Body of pancreas (tissue), 4 donors: ENCODE data around the gene SPINK5.

Source experiments
- CTCF ChIP-seq, 7 experiments: fragments of 450-650 bp in 4 of 7; fragments of 200-600 bp in 3 of 7; sonication (generic) in 3 of 7; IDR thresholded peaks; one replicate each; pipeline ENCODE4 v1.5.1; 2016 to 2019; ENCODE audit warnings: antibody characterized with exemption in 7 of 7
- POLR2A ChIP-seq, 3 donors: fragments of 450-650 bp; IDR thresholded peaks; one replicate each; pipeline ENCODE4 v1.6.1; 2016; ENCODE audit warnings: antibody characterized with exemption in 3 of 3, mild to moderate bottlenecking in 2 of 3

- TF ChIP-seq CTCF (IDR thresholded peaks at IDR 0.05) (no peak), POLR2A (IDR thresholded peaks at IDR 0.05) (no peak)
Measured at GRCh38 chr5:148104226-148104625, 40.4 kb downstream of the SPINK5 start.
